GM12874 (cell line): ENCODE measurements around the gene CGB8.
A peak's percentile ranks its signal among the peaks of the same experiment; 100 is the strongest.
"Not testable (repeated sequence)": the region's sequence is repeated elsewhere in the genome, so short reads cannot be mapped to it uniquely, and the experiment has no call there.

Source experiments
- TF ChIP-seq, protein P1 (sequence below): IDR thresholded peaks from 2 replicates; pipeline ENCODE4 v1.5.1; 2011; ENCODE audit warnings: low read depth, mild to moderate bottlenecking, control low read depth, low read length, moderate library complexity; ENCODE audit not compliant: insufficient read depth

The CGB8 gene

DNA sequence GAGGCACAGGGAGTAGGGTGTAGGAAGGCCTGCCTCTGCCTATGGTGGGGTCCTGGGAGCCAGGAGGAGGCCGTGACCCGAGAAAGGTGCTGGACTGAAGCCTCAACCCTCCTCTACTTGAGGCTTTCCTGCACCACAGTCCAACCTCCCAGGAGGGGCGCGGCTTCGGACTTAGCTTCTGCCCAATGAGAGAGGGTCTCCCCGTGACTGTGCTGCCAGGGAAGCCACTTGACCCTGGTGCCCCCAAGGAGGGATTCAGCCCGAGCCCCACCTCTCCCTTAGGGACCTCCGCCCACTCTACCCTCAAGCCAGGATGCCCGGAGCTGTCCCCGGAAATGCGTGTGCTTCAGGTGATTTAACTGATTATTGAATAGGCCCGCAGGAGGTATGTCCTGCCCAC is at the start of gene CGB8:
TSS of gene CGB8 (minus strand) at position 101 of the 400 bp plus-strand sequence. CDS start 372 bp downstream, outside the sequence.
- TF ChIP-seq, protein P1, sequence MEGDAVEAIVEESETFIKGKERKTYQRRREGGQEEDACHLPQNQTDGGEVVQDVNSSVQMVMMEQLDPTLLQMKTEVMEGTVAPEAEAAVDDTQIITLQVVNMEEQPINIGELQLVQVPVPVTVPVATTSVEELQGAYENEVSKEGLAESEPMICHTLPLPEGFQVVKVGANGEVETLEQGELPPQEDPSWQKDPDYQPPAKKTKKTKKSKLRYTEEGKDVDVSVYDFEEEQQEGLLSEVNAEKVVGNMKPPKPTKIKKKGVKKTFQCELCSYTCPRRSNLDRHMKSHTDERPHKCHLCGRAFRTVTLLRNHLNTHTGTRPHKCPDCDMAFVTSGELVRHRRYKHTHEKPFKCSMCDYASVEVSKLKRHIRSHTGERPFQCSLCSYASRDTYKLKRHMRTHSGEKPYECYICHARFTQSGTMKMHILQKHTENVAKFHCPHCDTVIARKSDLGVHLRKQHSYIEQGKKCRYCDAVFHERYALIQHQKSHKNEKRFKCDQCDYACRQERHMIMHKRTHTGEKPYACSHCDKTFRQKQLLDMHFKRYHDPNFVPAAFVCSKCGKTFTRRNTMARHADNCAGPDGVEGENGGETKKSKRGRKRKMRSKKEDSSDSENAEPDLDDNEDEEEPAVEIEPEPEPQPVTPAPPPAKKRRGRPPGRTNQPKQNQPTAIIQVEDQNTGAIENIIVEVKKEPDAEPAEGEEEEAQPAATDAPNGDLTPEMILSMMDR, result not testable (repeated sequence)

DNA sequence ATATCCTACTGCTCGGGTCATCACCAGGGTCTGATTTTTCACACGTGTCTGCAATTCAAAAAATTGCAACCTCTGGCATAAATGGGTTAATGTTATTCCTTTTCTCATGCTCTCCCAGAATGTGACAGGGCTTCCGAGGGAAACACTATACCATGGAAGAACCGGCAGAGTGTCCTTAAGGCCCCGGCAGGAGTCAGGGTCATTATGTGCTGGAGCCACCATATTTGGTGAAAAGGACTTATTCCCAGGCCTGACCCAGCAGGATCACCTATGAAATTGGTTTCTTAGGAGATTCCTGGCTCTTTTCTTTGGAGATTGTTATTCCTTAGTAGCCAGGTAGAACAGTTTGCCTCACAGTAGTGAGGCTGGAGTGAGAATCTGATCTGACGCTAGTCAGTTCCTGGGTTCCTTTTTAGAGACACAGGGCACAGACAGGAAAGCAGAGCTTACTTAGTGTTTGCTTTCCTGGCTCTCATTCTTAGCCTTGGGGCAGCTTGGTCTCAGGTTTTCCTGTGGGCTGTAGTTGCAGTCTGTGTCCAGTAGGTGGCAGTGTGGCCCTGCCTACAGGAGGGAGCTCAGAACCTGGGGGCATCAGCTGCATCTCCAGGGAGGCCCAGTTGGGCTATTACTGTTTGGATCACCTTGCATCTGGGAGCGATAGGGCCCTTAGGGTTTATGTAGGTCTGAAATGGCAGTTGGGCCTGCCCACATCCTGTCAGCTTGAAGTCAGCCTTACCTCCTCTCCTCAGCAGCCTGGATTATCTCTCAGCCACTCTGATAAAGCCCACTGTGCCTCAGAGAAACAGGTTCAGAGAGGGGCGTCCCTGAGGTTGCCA is 48.8 kb upstream of the CGB8 start:
- TF ChIP-seq, protein P1, result peak; percentile 98

DNA sequence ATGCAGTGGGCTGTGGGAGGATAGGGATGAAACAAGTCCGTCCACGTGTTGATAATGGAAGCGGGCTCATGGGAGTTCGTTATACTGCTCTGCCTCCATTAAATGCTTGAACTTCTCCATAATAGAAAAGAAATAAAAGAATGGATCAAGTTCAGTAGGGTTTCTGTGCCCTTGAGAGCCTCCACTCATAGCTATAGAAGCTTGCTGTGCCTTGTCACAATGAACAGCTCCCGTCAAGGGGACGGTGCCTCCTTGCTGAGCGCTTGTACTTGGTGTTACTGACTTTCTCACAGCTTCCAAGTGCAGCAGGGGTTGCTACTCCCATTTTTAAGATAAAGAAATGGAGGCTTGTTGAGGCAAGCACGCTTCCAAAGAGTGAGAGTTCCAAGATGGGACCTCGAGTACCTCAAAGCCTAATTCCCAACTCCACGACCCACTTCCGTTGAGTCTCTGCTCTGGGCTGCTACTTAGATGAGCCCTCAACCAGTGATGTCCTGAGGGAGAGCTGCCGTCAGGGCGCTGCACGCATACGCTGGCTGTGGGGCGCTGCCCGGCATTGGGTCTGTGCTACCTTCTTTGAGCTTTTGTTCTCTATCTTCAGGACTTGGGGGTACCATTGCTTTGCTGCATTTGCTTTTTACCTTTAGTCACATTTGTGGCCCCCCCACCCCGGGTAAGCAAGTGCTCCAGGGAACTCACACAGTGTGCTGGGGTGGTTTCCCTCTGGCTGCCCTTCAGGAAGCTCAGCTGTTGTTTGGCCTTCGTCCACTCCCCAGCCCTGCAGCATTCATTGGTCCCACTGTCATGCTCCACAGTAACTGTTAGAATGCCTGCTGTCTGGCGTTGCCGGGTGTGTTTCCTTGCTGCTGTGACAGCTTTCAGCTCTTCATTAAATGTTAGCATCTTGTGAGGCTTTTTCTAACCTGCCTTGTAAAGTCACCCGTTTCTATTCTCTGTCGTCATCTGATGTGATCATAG is 45.9 kb upstream of the CGB8 start:
- TF ChIP-seq, protein P1, result no peak

DNA sequence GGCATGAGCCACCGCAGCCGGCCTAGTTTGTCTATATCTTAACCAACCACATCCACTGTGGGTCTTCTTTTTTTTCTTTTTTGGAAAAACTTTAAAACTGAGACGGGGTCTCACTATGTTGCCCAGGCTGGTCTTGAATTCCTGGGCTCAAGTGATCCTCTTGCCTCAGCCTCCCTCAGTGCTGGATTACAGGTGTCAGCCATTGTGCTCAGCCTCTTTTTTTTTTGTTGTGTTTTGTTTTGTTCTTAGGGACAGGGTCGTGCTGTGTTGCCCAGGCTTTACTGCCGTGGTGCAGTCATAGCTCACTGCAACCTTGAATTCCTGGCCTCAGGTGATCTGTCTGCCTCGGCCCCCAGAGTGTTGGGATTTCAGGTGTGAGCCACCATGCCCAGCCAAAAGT is 43.8 kb upstream of the CGB8 start:
- TF ChIP-seq, protein P1, result no peak

DNA sequence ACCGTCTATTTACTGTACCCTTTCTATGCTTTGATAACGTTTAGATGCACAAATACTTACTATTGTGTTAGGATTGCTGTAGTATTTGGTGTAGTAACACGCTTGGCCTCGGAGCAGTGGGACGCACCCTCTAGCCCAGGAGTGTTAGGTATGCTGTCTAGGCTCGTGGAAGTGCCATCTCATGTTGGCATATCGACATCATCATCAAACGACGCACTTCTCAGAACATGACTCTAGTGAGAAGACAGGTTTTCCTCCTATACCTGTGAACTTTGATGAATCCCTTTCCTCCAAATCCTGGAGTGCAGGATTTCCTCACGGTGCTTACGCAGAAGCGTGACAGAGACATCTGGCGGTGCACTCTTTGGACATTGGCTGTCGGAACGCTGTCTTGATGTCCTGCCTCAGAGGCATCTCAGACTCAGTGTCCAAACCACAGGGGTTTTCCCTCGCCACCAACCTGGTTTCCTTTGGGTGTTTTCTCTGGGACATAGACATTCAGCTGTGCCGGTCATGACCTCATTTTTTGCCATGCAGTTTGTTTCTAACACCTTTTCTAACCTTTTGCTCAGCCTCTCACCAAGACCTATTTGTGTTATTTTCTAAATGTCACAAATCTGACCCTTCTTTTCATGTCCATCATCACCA is 42.6 kb upstream of the CGB8 start:
- TF ChIP-seq, protein P1, result no peak

DNA sequence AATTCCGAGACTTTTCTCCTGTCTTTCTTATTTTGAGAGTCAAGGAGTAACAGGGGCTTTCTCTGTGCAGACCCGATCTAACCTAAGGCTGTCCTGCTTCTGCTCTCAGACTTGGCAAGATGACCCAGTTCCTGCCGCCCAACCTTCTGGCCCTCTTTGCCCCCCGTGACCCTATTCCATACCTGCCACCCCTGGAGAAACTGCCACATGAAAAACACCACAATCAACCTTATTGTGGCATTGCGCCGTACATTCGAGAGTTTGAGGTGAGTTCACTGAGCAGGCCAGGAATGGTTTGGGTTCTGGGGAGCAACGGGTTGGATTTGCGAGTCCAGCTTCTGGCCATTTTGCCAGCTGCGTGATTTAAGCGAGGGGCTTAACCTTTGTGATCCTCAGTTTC is 37.4 kb upstream of the CGB8 start:
- TF ChIP-seq, protein P1, result no peak

DNA sequence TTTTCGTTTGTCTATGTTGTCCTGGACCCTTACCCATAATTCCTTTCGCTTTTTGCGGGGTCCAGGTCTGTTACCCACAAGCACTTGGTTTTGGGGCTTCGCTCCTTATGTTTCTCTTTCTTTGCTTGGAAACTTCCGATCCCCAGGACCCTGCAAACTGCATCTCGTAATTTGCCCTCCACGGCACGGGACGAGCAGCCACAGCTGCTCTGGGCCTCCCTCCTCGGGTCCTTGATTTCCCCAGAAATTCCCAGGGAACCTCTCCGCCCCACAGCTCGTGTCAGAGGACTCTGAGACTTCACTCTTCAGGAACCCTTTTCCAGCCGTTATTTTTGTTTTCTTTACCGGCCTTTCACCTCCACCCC is 36.9 kb upstream of the CGB8 start:
- TF ChIP-seq, protein P1, result no peak
